ENCODE results near the gene TBC1D20.

Gene TBC1D20

DNA sequence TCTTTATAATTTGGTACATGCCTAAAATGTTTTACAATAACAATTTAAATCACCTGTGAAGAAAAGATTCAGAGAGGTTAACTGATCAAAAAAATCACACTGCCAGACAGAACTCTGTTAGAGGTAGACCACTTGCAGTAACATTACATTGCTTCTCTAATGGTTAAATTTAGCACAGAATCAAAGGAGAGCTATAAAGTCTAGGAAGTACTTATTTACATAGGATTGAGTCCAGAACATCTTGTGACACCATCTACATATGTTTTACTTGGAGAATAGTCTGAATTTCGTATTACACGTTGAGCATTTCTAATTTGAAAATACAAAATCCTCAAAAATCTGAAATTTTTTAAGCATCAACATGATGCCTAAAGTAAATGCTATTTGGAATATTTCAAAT, 17.2 kb upstream of the TBC1D20 start:
- ATAC-seq = no peak
- TF ChIP-seq, protein P1, sequence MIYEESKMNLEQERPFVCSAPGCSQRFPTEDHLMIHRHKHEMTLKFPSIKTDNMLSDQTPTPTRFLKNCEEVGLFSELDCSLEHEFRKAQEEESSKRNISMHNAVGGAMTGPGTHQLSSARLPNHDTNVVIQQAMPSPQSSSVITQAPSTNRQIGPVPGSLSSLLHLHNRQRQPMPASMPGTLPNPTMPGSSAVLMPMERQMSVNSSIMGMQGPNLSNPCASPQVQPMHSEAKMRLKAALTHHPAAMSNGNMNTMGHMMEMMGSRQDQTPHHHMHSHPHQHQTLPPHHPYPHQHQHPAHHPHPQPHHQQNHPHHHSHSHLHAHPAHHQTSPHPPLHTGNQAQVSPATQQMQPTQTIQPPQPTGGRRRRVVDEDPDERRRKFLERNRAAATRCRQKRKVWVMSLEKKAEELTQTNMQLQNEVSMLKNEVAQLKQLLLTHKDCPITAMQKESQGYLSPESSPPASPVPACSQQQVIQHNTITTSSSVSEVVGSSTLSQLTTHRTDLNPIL (CRISPR knock-in tag; IDR thresholded peaks at IDR 0.05; ENCODE audit: low read depth) = no peak
- TF ChIP-seq, protein P2, sequence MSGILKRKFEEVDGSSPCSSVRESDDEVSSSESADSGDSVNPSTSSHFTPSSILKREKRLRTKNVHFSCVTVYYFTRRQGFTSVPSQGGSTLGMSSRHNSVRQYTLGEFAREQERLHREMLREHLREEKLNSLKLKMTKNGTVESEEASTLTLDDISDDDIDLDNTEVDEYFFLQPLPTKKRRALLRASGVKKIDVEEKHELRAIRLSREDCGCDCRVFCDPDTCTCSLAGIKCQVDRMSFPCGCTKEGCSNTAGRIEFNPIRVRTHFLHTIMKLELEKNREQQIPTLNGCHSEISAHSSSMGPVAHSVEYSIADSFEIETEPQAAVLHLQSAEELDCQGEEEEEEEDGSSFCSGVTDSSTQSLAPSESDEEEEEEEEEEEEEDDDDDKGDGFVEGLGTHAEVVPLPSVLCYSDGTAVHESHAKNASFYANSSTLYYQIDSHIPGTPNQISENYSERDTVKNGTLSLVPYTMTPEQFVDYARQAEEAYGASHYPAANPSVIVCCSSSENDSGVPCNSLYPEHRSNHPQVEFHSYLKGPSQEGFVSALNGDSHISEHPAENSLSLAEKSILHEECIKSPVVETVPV (CRISPR knock-in tag; IDR thresholded peaks at IDR 0.05) = no peak
- TF ChIP-seq BACH2 (CRISPR knock-in tag; IDR thresholded peaks at IDR 0.05; ENCODE audit: borderline replicate concordance) (no peak), ESRRG (CRISPR knock-in tag; IDR thresholded peaks at IDR 0.05) (no peak), ZNF565 (CRISPR knock-in tag; conservative IDR thresholded peaks at IDR 0.05; ENCODE audit: low read depth) (no peak), TOX (CRISPR knock-in tag; IDR thresholded peaks at IDR 0.05; ENCODE audit: borderline replicate concordance) (no peak), CSDC2 (CRISPR knock-in tag; IDR thresholded peaks at IDR 0.05) (no peak), PATZ1 (CRISPR knock-in tag; IDR thresholded peaks at IDR 0.05; ENCODE audit: borderline replicate concordance) (no peak), ARNTL (CRISPR knock-in tag; IDR thresholded peaks at IDR 0.05; ENCODE audit: borderline replicate concordance, low read depth) (no peak), ZNF70 (CRISPR knock-in tag; IDR thresholded peaks at IDR 0.05) (no peak), TCF4 (CRISPR knock-in tag; IDR thresholded peaks at IDR 0.05; ENCODE audit: borderline replicate concordance) (no peak), RARB (CRISPR knock-in tag; IDR thresholded peaks at IDR 0.05) (no peak), ZC3H10 (CRISPR knock-in tag; IDR thresholded peaks at IDR 0.05) (no peak), GLIS3 (CRISPR knock-in tag; IDR thresholded peaks at IDR 0.05) (no peak), ZFP3 (CRISPR knock-in tag; IDR thresholded peaks at IDR 0.05) (no peak)
- TF ChIP-seq, protein P3, sequence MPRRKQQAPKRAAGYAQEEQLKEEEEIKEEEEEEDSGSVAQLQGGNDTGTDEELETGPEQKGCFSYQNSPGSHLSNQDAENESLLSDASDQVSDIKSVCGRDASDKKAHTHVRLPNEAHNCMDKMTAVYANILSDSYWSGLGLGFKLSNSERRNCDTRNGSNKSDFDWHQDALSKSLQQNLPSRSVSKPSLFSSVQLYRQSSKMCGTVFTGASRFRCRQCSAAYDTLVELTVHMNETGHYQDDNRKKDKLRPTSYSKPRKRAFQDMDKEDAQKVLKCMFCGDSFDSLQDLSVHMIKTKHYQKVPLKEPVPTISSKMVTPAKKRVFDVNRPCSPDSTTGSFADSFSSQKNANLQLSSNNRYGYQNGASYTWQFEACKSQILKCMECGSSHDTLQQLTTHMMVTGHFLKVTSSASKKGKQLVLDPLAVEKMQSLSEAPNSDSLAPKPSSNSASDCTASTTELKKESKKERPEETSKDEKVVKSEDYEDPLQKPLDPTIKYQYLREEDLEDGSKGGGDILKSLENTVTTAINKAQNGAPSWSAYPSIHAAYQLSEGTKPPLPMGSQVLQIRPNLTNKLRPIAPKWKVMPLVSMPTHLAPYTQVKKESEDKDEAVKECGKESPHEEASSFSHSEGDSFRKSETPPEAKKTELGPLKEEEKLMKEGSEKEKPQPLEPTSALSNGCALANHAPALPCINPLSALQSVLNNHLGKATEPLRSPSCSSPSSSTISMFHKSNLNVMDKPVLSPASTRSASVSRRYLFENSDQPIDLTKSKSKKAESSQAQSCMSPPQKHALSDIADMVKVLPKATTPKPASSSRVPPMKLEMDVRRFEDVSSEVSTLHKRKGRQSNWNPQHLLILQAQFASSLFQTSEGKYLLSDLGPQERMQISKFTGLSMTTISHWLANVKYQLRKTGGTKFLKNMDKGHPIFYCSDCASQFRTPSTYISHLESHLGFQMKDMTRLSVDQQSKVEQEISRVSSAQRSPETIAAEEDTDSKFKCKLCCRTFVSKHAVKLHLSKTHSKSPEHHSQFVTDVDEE (CRISPR knock-in tag; IDR thresholded peaks at IDR 0.05) = no peak

DNA sequence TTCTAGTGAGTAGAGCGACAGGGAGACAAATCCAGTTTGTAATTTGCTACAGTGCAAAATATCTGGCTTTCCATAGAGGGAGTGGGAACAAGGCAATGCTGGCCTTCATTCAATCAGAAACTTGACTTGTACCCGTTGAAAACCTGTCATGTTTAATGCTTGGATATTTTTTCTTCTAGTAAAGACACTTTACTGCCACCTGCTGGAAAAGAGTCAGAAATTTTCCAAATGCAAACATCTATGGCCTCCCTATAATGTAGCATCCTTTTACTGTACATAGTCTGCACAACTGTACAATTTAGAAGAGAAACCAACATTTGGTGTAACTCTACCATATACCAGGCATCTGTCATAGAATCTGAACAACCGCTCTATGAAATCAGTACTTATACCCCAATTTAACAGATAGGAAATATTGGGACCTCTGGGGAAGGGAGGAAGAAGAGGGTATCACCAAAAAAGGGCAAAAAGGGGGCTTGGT, 16.7 kb upstream of the TBC1D20 start:
- peak; percentile 86 for ATAC-seq
- TF ChIP-seq ARNTL (CRISPR knock-in tag; IDR thresholded peaks at IDR 0.05; ENCODE audit: borderline replicate concordance, low read depth) (no peak), CSDC2 (CRISPR knock-in tag; IDR thresholded peaks at IDR 0.05) (no peak), SNAI2 (CRISPR knock-in tag; IDR thresholded peaks at IDR 0.05) (no peak), TCF4 (CRISPR knock-in tag; IDR thresholded peaks at IDR 0.05; ENCODE audit: borderline replicate concordance) (no peak), TOX (CRISPR knock-in tag; IDR thresholded peaks at IDR 0.05; ENCODE audit: borderline replicate concordance) (no peak), ESRRG (CRISPR knock-in tag; IDR thresholded peaks at IDR 0.05) (no peak), ZNF8 (CRISPR knock-in tag; IDR thresholded peaks at IDR 0.05) (no peak), GLIS3 (CRISPR knock-in tag; IDR thresholded peaks at IDR 0.05) (no peak), BACH2 (CRISPR knock-in tag; IDR thresholded peaks at IDR 0.05; ENCODE audit: borderline replicate concordance) (no peak), PATZ1 (CRISPR knock-in tag; IDR thresholded peaks at IDR 0.05; ENCODE audit: borderline replicate concordance) (no peak), POU6F1 (CRISPR knock-in tag; IDR thresholded peaks at IDR 0.05; ENCODE audit: borderline replicate concordance, low read depth) (no peak), ISL1 (CRISPR knock-in tag; IDR thresholded peaks at IDR 0.05) (no peak), ZC3H10 (CRISPR knock-in tag; IDR thresholded peaks at IDR 0.05) (no peak)
- TF ChIP-seq, protein P3 (CRISPR knock-in tag; IDR thresholded peaks at IDR 0.05) = no peak
- TF ChIP-seq, protein P1 (CRISPR knock-in tag; IDR thresholded peaks at IDR 0.05; ENCODE audit: low read depth) = no peak
